Activated T-cell treated with anti-CD3 and anti-CD28 coated beads, Interleukin-2, amount 50 U/mL, for 48 hours (primary cell): Measurements from ENCODE around the gene CYP27A1.

Source experiments
- DNase-seq, 2 experiments: peaks; one replicate each; pipeline ENCODE4 v3.0.0-alpha.2; 2020

Gene CYP27A1

GRCh38 chr2:218812861-218813260, 30.9 kb downstream of the CYP27A1 start:
- no peak for DNase-seq

GRCh38 chr2:218813771-218814460, 32.0 kb downstream of the CYP27A1 start:
- no peak for DNase-seq

GRCh38 chr2:218814540-218815243, 32.7 kb downstream of the CYP27A1 start:
- DNase-seq, result no peak

- DNase-seq, result no peak
Observed at GRCh38 chr2:218815244-218815637, 33.3 kb downstream of the CYP27A1 start.

- DNase-seq, result no peak
Observed at GRCh38 chr2:218815649-218816048, 33.7 kb downstream of the CYP27A1 start.

GRCh38 chr2:218816561-218817011, 34.6 kb downstream of the CYP27A1 start:
- DNase-seq, result no peak

- DNase-seq, result no peak
Observed at GRCh38 chr2:218819093-218819492, 37.1 kb downstream of the CYP27A1 start.

- no peak for DNase-seq
Observed at GRCh38 chr2:218820746-218821369, 38.9 kb downstream of the CYP27A1 start.

GRCh38 chr2:218821605-218822211, 39.8 kb downstream of the CYP27A1 start:
- DNase-seq, result no peak

GRCh38 chr2:218822622-218823021, 40.7 kb downstream of the CYP27A1 start:
- no peak for DNase-seq

- no peak for DNase-seq
Observed at GRCh38 chr2:218823196-218823855, 41.4 kb downstream of the CYP27A1 start.

- DNase-seq, result no peak
Observed at GRCh38 chr2:218824004-218824403, 42.1 kb downstream of the CYP27A1 start.

GRCh38 chr2:218826791-218827190, 44.8 kb downstream of the CYP27A1 start:
- DNase-seq, result no peak

GRCh38 chr2:218827701-218828476, 45.9 kb downstream of the CYP27A1 start:
- DNase-seq, result no peak

- no peak for DNase-seq
Observed at GRCh38 chr2:218828477-218828778, 46.5 kb downstream of the CYP27A1 start.

GRCh38 chr2:218829868-218830451, 48.0 kb downstream of the CYP27A1 start:
- no peak for DNase-seq

- no peak for DNase-seq
Observed at GRCh38 chr2:218830526-218831306, 48.8 kb downstream of the CYP27A1 start.

- no peak for DNase-seq
Observed at GRCh38 chr2:218831378-218831990, 49.5 kb downstream of the CYP27A1 start, which contains the start of gene PRKAG3. Gene PRKAG3 (minus strand): TSS chr2:218831803.

- DNase-seq, result no peak
Observed at GRCh38 chr2:218832081-218832480, 50.1 kb downstream of the CYP27A1 start.

GRCh38 chr2:218832520-218832919, 50.6 kb downstream of the CYP27A1 start:
- no peak for DNase-seq
